Tibial nerve (tissue), 4 donors: ENCODE results near the gene KRTAP10-9. TPM values are rescaled to one million over a fixed set of nuclear protein-coding genes. Genes with fewer than 3 reads are reported as not detected.

Experiments
- DNase-seq, 2 donors: peaks; one replicate each; pipeline ENCODE4 v3.0.0-alpha.2; 2019; ENCODE audit warnings: low spot score in 2 of 2
- H3K27ac ChIP-seq, 4 donors: fragments of 200-600 bp; sonication (generic) in 3 of 4; one replicate each; pipeline ENCODE4 v1.5.1; 2017 to 2019; ENCODE audit warnings: mild to moderate bottlenecking in 1 of 4
- H3K27me3 ChIP-seq, 2 donors: fragments of 200-600 bp; sonication (generic) in 1 of 2; one replicate each; pipeline versions ENCODE4 v1.5.1 to v1.6.0; 2017 to 2019
- H3K36me3 ChIP-seq, 3 donors: fragments of 200-600 bp; sonication (generic); one replicate each; pipeline ENCODE4 v1.5.1; 2018 to 2019
- H3K4me1 ChIP-seq, 4 donors: fragments of 200-600 bp; sonication (generic) in 3 of 4; one replicate each; pipeline ENCODE4 v1.5.1; 2017 to 2019
- H3K4me3 ChIP-seq, 4 donors: fragments of 200-600 bp; sonication (generic) in 3 of 4; one replicate each; pipeline ENCODE4 v1.5.1; 2017 to 2019; ENCODE audit warnings: mild to moderate bottlenecking in 1 of 4, moderate library complexity in 1 of 4
- H3K9me3 ChIP-seq, 4 donors: fragments of 200-600 bp; sonication (generic) in 3 of 4; one replicate each; pipeline ENCODE4 v1.5.1; 2017 to 2019
- EP300 ChIP-seq, 2 donors: sonication (generic); formaldehyde crosslinking; IDR thresholded peaks; one replicate each; pipeline ENCODE4 v1.6.1; 2017; ENCODE audit warnings: antibody characterized with exemption in 2 of 2, mild to moderate bottlenecking in 1 of 2
- POLR2A ChIP-seq, 2 donors: fragments of 450-650 bp; IDR thresholded peaks; one replicate each; pipeline ENCODE4 v1.6.1; 2017; ENCODE audit warnings: antibody characterized with exemption in 2 of 2, mild to moderate bottlenecking in 2 of 2, moderate library complexity in 2 of 2
- WGBS, 2 donors: methylation state at CpG; one replicate each; pipeline ENCODE4 v1.1.5; 2018; 5-methylcytosine and 5-hydroxymethylcytosine counted together
- total RNA-seq, 4 donors: library from RNA; depleted of rRNA; stranded (reverse); fragments of >200 nt; gene quantifications; one replicate each; pipeline ENCODE4 v1.1.0, GENCODE V29; 2016
- TF ChIP-seq, protein P1 (sequence below), 5 experiments: fragments of 200-600 bp in 3 of 5; fragments of 450-650 bp in 2 of 5; sonication (generic) in 3 of 5; IDR thresholded peaks; one replicate each; pipeline ENCODE4 v1.5.1; 2016 to 2019; ENCODE audit warnings: antibody characterized with exemption in 5 of 5, mild to moderate bottlenecking in 3 of 5, moderate library complexity in 2 of 5

The KRTAP10-9 gene
- total RNA-seq, 4 donors from 2014 or later, result not detected

DNA sequence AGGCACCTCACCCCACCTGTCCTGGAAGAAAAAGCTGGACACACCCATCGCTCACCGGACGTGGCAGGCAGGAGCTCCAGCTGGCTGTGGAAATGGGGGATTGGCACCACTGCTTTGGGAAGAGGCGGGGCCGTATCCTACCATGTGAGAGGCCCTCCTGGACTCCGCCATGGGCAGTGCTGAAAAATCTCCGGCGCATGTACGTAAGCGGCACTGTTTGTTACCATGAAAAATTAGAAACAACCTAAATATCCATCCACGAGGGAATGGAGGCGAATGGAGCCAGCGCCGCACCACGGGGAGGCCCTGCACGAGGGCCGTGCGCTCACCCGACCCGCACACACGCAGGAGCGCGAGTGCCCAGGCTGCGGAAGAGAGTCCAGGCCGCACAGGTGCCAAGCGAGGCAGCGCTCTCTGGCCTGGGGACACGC, 11.9 kb upstream of the KRTAP10-9 start:
- TF ChIP-seq POLR2A (IDR thresholded peaks at IDR 0.05) (no peak), EP300 (IDR thresholded peaks at IDR 0.05) (no peak)
- TF ChIP-seq, protein P1, sequence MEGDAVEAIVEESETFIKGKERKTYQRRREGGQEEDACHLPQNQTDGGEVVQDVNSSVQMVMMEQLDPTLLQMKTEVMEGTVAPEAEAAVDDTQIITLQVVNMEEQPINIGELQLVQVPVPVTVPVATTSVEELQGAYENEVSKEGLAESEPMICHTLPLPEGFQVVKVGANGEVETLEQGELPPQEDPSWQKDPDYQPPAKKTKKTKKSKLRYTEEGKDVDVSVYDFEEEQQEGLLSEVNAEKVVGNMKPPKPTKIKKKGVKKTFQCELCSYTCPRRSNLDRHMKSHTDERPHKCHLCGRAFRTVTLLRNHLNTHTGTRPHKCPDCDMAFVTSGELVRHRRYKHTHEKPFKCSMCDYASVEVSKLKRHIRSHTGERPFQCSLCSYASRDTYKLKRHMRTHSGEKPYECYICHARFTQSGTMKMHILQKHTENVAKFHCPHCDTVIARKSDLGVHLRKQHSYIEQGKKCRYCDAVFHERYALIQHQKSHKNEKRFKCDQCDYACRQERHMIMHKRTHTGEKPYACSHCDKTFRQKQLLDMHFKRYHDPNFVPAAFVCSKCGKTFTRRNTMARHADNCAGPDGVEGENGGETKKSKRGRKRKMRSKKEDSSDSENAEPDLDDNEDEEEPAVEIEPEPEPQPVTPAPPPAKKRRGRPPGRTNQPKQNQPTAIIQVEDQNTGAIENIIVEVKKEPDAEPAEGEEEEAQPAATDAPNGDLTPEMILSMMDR (IDR thresholded peaks at IDR 0.05), result no peak
- WGBS, 2 donors, result 89 to 92% methylated on average over 28 of the region's 28 CpGs
- DNase-seq, result no peak
- H3K27ac ChIP-seq, result no peak overlapping the region
- no peaks in the 10 kb centered on the region for H3K36me3 ChIP-seq
- H3K9me3 ChIP-seq, result peaks cover 0 to 32% (median 1%) of the 10 kb centered on the region in 4 donors
- no peaks in the 10 kb centered on the region for H3K27me3 ChIP-seq
- H3K4me1 ChIP-seq, result no peaks in the 10 kb centered on the region
- no peak overlapping the region for H3K4me3 ChIP-seq

DNA sequence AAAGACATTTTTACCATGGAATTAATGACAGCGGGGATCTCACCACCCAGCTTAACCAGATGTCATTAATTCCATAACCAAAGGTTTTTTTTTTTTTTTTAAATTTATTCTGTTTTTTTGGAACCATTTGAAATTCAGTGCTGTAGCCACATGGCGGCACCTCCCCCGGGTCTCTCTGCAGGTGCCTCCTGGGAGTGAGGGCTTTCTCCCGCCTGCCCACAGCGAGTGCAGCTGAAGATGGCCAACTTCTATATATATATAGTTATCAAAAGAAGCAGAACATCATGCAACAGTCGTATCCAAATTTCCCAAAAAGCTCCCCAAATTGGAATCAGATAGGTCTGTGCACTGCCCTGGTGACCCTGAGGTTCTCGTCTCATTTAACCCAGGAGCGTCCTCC, 11.4 kb upstream of the KRTAP10-9 start:
- 77 to 78% methylated on average over 8 of the region's 8 CpGs for WGBS, 2 donors
- Histone ChIP-seq H3K4me1 (no peaks in the 10 kb centered on the region), H3K9me3 (peaks cover 0 to 32% (median 2%) of the 10 kb centered on the region in 4 donors), H3K4me3 (no peak overlapping the region), H3K27me3 (no peaks in the 10 kb centered on the region), H3K36me3 (no peaks in the 10 kb centered on the region), H3K27ac (no peak overlapping the region)
- TF ChIP-seq POLR2A (IDR thresholded peaks at IDR 0.05) (no peak), EP300 (IDR thresholded peaks at IDR 0.05) (no peak)
- TF ChIP-seq, protein P1 (IDR thresholded peaks at IDR 0.05), result no peak
- no peak for DNase-seq

DNA sequence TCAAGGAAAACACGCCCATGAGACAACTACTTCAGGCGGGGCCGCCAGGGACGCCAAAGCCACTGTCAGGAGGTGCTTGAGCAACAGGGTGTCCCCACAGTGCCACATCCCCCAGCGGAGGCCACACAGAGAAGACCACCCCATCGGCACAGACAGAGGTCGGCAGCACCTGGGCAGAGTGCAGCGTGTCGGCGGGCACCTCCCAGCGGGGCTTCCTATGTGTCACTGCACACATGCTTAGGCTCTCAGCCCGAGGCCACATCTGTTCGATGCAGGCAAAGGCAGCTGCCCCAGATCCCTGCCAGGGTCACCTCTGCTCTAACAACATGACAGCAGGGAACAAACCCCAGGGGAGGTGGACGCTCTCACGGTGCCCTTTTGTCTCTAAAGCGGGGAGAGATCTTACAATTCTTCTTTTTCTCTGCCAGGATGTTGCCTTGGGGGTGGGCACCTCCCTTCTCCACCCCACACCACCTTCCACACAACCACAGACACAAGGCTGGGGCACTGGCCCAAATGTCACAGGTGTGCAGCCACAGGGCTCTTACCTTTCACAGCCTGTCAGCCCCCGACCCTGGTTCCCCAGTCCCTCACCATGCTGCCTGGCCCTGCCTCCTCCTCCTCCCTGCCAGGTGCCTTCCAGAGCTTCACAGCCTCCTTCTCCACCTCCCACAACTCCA, 10.8 kb upstream of the KRTAP10-9 start:
- Histone ChIP-seq H3K27ac (no peak overlapping the region), H3K9me3 (peaks cover 0 to 26% (median 2%) of the 10 kb centered on the region in 4 donors), H3K4me1 (no peaks in the 10 kb centered on the region), H3K36me3 (no peaks in the 10 kb centered on the region), H3K4me3 (no peak overlapping the region), H3K27me3 (no peaks in the 10 kb centered on the region)
- 67 to 72% methylated on average over 9 to 17 of the region's 17 CpGs for WGBS, 2 donors
- DNase-seq, result no peak
- TF ChIP-seq, protein P1 (IDR thresholded peaks at IDR 0.05), result no peak
- TF ChIP-seq POLR2A (IDR thresholded peaks at IDR 0.05), result no peak
- TF ChIP-seq EP300 (IDR thresholded peaks at IDR 0.05), result no peak

DNA sequence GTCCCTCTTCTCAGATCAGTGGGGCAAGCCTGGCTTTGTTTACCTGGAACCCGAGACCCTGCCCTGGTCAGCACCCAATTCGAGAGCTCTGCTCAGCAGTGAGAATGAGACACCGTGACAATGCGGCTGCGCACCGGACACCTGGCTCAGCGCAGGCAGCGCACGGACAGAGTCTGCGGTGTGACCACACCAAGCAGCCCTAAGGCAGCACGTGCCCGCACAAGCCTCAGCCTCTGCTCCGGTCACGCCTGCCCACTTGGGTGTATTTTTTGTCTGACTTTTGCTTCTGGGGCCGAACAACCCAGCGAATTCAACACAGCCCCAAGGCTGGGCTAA, 10.3 kb upstream of the KRTAP10-9 start:
- Histone ChIP-seq H3K4me1 (no peaks in the 10 kb centered on the region), H3K9me3 (peaks cover 0 to 21% (median 2%) of the 10 kb centered on the region in 4 donors), H3K27ac (no peak overlapping the region), H3K27me3 (no peaks in the 10 kb centered on the region), H3K4me3 (no peak overlapping the region), H3K36me3 (no peaks in the 10 kb centered on the region)
- WGBS, 2 donors, result 80 to 82% methylated on average over 16 of the region's 16 CpGs
- TF ChIP-seq, protein P1 (IDR thresholded peaks at IDR 0.05), result no peak
- TF ChIP-seq POLR2A (IDR thresholded peaks at IDR 0.05), result no peak
- no peak for TF ChIP-seq EP300 (IDR thresholded peaks at IDR 0.05)
- DNase-seq, result no peak

DNA sequence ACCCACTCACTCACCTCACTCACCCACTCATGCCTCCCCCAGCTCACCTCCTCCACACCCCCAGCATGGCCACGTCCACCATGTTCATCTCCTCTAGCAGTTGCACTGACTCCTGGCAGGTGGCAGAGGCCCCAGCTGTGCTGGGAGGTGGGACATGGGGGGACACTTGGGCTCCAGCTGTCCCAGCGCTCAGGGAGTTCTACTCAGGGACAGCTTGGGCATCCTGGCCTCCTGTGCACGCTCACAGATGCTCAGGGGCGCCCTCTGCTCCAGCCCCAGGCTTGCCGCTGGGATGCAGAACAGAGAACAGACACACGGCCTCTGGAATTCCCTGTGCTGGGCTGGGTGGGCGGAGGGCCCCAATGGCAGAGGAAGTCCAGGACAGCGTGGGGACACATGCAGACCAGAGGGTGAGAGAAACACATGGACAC, 9.8 kb upstream of the KRTAP10-9 start:
- Histone ChIP-seq H3K27ac (no peak overlapping the region), H3K4me1 (no peaks in the 10 kb centered on the region), H3K4me3 (no peak overlapping the region), H3K36me3 (no peaks in the 10 kb centered on the region), H3K9me3 (peaks cover 0 to 21% (median 2%) of the 10 kb centered on the region in 4 donors), H3K27me3 (no peaks in the 10 kb centered on the region)
- no peak for DNase-seq
- TF ChIP-seq, protein P1 (IDR thresholded peaks at IDR 0.05), result no peak
- no peak for TF ChIP-seq EP300 (IDR thresholded peaks at IDR 0.05)
- 30 to 41% methylated on average over 7 to 8 of the region's 8 CpGs for WGBS, 2 donors
